Fibroblast of villous mesenchyme (primary cell): ENCODE results near the gene GPER1. TPM values are rescaled to one million over a fixed set of nuclear protein-coding genes. Genes with fewer than 3 reads are reported as not detected.

Experiments used
- DNase-seq: peaks from one replicate; pipeline ENCODE4 v3.0.0-alpha.2; 2010; ENCODE audit warnings: low read depth
- H3K4me3 ChIP-seq: 2 replicates; pipeline ENCODE4 v1.5.1; 2011; ENCODE audit warnings: low read depth, mild to moderate bottlenecking, low read length
- total RNA-seq: library from RNA; depleted of rRNA; stranded (reverse); fragments of >200 nt; gene quantifications from 2 replicates; pipeline ENCODE4 v1.2.3, GENCODE V29; 2012
- TF ChIP-seq, protein P1 (sequence below): IDR thresholded peaks from 2 replicates; pipeline ENCODE4 v1.5.1; 2012; ENCODE audit warnings: low read depth, mild to moderate bottlenecking, low read length; ENCODE audit not compliant: insufficient read depth

Gene GPER1
- total RNA-seq, 1 donor = 2.6 TPM

DNA sequence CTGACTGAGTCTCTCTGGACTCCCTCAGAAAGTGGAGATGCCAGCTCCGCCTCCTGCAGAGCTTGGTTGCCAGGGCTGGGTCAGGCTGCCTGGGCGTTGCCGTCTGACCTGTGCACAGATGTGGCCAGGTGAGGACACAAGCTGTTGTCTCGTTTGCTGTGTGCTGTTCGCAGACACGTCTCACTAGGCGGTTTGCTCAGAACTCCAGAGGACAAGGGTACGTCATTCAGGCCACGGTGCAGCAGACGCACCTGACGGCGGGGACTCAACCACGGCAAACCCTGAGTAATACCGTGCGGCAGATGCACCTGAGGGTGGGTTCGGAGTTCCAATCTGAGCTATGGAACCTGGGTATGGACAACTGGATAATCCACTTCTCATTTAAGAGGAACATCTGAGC, 11.7 kb downstream of the GPER1 start:
- TF ChIP-seq, protein P1, sequence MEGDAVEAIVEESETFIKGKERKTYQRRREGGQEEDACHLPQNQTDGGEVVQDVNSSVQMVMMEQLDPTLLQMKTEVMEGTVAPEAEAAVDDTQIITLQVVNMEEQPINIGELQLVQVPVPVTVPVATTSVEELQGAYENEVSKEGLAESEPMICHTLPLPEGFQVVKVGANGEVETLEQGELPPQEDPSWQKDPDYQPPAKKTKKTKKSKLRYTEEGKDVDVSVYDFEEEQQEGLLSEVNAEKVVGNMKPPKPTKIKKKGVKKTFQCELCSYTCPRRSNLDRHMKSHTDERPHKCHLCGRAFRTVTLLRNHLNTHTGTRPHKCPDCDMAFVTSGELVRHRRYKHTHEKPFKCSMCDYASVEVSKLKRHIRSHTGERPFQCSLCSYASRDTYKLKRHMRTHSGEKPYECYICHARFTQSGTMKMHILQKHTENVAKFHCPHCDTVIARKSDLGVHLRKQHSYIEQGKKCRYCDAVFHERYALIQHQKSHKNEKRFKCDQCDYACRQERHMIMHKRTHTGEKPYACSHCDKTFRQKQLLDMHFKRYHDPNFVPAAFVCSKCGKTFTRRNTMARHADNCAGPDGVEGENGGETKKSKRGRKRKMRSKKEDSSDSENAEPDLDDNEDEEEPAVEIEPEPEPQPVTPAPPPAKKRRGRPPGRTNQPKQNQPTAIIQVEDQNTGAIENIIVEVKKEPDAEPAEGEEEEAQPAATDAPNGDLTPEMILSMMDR = no peak
- DNase-seq = no peak

DNA sequence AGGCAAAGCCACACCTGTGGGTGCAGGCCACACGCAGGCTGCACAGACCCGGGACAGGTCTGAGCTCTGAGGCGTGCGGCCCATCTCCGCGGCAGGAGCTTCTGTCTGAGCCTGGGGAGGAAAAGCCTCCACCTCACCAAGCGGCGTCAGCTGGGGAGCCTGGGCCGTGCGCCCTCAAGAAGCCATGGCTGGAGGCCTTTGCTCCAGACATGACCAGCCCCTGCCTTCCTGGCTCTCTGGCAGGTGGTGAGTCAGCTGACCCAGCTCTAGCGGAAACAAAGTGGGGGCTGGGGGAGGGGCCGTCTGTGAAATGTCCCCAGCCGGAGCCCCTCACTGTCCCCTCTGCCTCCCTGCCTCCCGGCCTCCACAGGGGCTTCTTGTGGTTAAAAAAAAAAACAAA, 12.5 kb downstream of the GPER1 start:
- TF ChIP-seq, protein P1 = no peak
- H3K4me3 ChIP-seq = no peak overlapping the region
- no peak for DNase-seq

More for the DNA sequence above, 11.7 kb downstream of the GPER1 start:
- no peak overlapping the region for H3K4me3 ChIP-seq

DNA sequence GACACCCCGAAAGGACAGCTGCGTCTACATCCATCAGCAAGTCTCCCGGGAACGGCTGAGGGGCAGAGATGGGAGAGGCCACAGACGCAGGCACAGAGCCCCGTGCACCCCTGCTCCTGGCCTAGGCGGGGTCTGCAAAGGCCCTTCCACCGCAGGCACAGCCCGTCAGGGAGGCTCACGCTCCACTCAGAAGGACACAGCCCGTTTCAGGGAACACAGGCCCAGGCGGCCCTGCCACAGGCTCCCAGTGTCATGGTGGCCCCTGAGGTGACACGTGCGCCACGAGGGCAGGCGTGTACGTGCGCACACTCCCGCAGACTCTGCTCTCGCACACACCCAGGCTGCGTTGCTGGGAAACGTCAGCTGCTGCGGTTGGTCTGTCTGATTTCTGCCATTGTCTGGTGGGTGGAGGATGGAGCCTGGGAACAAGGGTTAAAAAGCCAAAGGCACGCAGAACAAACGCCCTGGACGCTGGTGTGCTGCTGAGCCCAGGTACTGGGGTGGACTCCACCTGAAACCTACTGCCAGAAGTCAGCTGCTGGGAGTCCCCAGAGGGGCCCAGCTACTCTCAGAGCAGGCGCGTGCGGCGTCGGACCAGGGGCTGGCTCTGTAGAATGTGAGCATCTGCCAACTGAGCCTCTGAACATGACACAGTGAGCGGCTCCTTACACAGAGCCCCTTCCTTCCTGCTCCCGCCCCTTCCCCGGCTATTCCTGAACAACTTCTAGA, 13.1 kb downstream of the GPER1 start:
- no peak for DNase-seq
- H3K4me3 ChIP-seq = no peak overlapping the region
- TF ChIP-seq, protein P1 = no peak

DNA sequence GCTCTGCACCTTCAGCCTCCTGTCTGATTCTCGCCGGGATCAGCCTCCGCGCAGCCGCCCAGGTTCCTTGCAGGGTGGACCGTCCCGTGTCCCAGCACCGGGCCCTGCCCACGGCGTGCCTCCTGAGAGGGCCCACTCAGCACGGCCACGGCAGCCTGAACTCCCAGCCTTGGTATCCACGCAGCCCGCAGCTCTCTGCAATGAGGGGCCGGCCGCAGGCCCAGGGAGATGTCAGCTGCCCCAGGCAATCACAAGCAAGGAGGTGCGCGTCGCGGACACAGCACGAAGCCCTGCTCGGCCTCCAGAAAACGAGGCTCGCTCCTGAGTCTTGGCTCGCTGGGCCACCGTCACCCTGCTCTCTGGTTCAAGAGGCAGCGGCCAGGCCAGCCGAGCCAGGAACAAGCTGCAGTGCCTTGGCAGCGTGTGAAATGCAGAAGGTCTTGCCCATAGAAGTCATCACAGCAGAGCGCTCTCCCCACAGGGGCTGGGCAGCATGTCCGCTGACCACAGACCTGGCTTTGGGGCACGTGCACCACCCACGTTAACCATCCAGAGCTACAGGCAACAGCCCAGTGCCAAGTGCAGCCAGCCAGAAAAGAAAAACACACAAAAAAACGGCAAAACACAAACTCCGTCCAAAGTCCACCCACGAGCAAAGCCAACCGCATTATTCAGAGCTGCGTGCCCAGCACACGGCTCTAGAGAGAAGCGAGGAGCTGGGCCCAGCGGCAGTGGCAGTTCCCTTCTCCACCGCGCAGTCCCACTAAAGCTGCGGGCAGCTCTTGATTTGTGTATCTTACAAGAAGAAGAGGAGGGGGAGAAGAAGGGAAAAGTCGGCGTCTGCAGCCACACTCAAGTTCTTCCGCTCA, 13.9 kb downstream of the GPER1 start:
- DNase-seq = no peak
- H3K4me3 ChIP-seq = no peak overlapping the region
- TF ChIP-seq, protein P1 = no peak

DNA sequence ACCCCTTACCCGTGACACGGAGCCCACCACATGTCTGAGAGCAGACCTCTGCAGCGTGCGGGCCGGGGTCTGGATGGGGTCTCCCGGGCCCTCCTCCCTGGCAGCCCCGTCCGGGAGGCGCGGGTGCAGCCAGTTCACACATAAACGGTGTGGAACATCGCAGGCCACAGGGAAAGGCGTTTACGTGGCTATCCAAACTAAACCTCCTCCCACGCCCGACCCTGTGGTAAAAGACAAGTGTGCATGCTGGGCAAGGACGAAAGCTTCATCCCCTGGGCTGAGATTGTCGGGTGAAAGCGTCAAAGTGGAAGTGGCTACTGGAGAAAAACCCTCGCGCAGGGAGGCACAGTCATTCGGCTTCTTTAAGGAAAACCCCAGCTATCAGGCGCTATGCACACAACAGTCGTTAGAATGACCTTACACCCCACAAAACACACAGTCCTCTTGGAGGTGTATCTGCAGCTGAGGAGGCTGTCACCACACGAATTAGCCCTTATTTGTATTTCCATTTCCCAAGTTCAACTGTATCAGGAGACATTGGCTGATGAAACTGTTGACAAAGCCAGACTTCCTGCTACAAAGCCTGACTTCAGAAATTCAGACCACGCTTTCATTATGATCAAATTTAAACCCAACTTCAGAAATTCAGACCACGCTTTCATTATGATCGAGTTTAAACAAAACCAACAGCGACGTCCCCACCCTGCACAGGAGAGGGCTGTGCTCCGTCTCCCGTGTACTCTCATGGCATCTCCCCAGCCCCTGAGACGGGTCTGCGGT, 15.3 kb downstream of the GPER1 start:
- no peak overlapping the region for H3K4me3 ChIP-seq
- no peak for DNase-seq
- TF ChIP-seq, protein P1 = no peak

DNA sequence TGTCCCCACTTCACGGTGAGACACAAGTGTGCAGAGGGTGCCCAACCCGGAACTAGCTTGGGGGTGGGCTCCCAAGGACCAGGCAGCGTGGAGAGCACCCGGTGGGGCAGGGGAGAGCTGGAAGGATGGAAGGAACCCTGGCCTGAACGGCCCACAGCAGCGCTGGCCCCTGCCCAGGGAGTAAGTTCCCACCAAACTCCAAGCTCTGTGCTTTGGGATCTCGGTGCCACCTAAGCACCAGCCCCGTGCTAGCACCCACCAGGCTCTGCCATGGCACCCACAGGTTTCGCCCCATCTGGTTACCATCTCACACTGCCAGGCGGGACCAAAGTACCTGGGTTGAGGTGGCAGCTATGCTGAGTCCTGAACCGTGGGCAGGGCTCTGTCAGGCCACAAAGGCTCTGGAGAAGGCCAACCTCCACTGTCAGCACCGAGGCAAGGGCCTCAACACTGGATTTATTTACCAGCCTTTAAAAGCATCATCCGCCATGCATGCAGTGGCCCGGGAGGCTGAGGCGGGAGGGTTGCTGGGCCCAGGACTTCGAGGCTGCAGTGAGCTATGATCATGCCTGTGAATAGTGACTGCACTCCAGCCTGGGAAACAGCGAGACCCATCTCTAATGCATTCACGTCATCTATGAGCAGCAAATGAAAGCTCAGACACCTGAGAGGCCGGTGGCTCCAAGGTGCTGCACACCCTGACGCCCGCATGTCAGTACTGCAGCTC, 16.0 kb downstream of the GPER1 start:
- H3K4me3 ChIP-seq = no peak overlapping the region
- TF ChIP-seq, protein P1 = no peak
- no peak for DNase-seq
